SU-DHL-6 (cell line): Measurements from ENCODE around the gene PLEK.

Experiments
- EZH2phosphoT487 ChIP-seq: fragments of 200-600 bp; sonication (generic), shearing (Covaris generic); conservative IDR thresholded peaks from 2 replicates; pipeline ENCODE4 v1.6.1; 2018; ENCODE audit warnings: mild to moderate bottlenecking, antibody characterized with exemption, low read length, moderate library complexity, mixed read lengths
- TF ChIP-seq, protein P1 (sequence below): fragments of 200-600 bp; sonication (generic); IDR thresholded peaks from one replicate; pipeline ENCODE4 v1.5.1; 2017; ENCODE audit warnings: antibody characterized with exemption, mild to moderate bottlenecking, low read length, moderate library complexity; ENCODE audit not compliant: insufficient read depth, poor library complexity, severe bottlenecking

DNA sequence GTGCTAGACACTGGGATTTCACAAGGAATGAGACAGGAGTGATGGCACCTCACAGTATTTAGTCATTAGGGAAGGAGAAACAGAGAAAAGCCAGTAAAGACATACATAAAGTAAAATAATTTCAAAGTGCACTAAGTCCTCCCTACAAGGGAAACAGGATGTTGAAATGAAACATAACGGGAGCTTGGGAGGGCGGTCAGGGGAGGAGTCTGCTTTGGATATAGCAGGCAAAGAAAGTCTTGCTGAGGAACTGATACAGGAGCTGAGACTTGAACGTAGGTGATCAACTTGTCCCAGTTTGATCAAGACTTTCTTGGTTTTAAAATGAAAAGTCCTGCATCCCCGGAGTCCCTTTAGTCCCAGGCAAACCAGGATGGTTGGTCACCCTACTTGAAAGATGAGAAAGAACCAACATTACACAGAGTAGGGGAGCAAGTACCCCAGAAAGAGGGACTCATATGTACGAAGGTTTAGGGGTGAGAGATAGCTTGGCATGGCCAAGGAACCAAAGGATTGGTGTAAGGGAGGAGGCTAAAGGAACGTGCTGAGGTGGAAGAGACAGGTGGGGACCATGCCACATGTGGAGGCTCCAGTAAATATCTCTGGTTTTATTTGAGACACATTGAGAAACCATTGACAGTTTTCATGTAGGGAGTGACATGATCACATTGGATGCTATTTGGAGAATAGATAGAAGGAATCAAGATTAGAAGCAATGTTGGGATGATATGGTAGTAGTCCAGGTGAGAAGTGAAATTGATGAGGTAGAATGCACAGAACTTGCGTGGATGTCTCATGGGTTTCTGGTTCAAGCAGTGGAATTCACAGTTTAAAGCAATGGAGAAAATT lies 73.6 kb downstream of the PLEK start:
- TF ChIP-seq, protein P1, sequence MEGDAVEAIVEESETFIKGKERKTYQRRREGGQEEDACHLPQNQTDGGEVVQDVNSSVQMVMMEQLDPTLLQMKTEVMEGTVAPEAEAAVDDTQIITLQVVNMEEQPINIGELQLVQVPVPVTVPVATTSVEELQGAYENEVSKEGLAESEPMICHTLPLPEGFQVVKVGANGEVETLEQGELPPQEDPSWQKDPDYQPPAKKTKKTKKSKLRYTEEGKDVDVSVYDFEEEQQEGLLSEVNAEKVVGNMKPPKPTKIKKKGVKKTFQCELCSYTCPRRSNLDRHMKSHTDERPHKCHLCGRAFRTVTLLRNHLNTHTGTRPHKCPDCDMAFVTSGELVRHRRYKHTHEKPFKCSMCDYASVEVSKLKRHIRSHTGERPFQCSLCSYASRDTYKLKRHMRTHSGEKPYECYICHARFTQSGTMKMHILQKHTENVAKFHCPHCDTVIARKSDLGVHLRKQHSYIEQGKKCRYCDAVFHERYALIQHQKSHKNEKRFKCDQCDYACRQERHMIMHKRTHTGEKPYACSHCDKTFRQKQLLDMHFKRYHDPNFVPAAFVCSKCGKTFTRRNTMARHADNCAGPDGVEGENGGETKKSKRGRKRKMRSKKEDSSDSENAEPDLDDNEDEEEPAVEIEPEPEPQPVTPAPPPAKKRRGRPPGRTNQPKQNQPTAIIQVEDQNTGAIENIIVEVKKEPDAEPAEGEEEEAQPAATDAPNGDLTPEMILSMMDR = no peak
- TF ChIP-seq EZH2phosphoT487 = no peak
